WTC11 (cell line): Measurements from ENCODE around the gene ATP8B4. TPM values are rescaled to one million over a fixed set of nuclear protein-coding genes. Genes with fewer than 3 reads are reported as not detected.

Experiments
- ATAC-seq: fragments of 200-7000 bp; cut with Tn5 transposase; 2 replicates; pipeline ENCODE4 v1.10.0; 2021; ENCODE audit warnings: mild to moderate bottlenecking, moderate library complexity
- CTCF ChIA-PET: fragments of 300-600 bp; sonication (Branson Sonifier 250); formaldehyde crosslinking; loops from one replicate; lab custom pipeline; 2021; ENCODE audit warnings: antibody characterized with exemption; lab: Charles Lee
- POLR2A ChIA-PET: fragments of 350-600 bp; sonication (Branson Sonifier 250); formaldehyde crosslinking; loops from one replicate; lab custom pipeline; 2021; ENCODE audit warnings: antibody characterized with exemption; lab: Charles Lee
- DNase-seq: peaks from one replicate; pipeline ENCODE4 v3.0.0; 2021; ENCODE audit warnings: low spot score
- H3K27ac Mint-ChIP-seq: 2 replicates; pipeline ENCODE4 v1.8.0; 2021; ENCODE audit warnings: mixed read lengths
- H3K27me3 Mint-ChIP-seq: 2 replicates; pipeline ENCODE4 v1.8.0; 2021; ENCODE audit warnings: low read depth, mild to moderate bottlenecking, moderate library complexity, mixed read lengths
- H3K36me3 Mint-ChIP-seq: 2 replicates; pipeline ENCODE4 v1.8.0; 2021; ENCODE audit warnings: mixed read lengths
- H3K4me1 Mint-ChIP-seq: 2 replicates; pipeline ENCODE4 v1.8.0; 2022; ENCODE audit warnings: mixed read lengths
- H3K4me3 Mint-ChIP-seq: 2 replicates; pipeline ENCODE4 v1.8.0; 2021; ENCODE audit warnings: mild to moderate bottlenecking, moderate library complexity, mixed read lengths
- H3K9me3 Mint-ChIP-seq: 2 replicates; pipeline ENCODE4 v1.8.0; 2021; ENCODE audit warnings: mixed read lengths
- ATF6 ChIP-seq: sonication (generic); formaldehyde crosslinking; IDR thresholded peaks from 2 replicates; pipeline ENCODE4 v1.8.1; 2023; ENCODE audit warnings: mild to moderate bottlenecking, missing genetic modification reagents
- CREM ChIP-seq: sonication (generic); formaldehyde crosslinking; IDR thresholded peaks from 2 replicates; pipeline ENCODE4 v1.8.1; 2022; ENCODE audit warnings: mild to moderate bottlenecking, missing genetic modification reagents, moderate library complexity
- EMX1 ChIP-seq: fragments of 250-450 bp; sonication (Bioruptor Pico); IDR thresholded peaks from 2 replicates; pipeline ENCODE4 v1.8.0; 2021; ENCODE audit warnings: mild to moderate bottlenecking
- ETV6 ChIP-seq: sonication (generic); formaldehyde crosslinking; IDR thresholded peaks from 2 replicates; pipeline ENCODE4 v1.8.1; 2022; ENCODE audit warnings: mild to moderate bottlenecking, missing genetic modification reagents
- IRF2 ChIP-seq: sonication (generic); formaldehyde crosslinking; IDR thresholded peaks from 2 replicates; pipeline ENCODE4 v1.8.0; 2022; ENCODE audit warnings: low read depth, missing genetic modification reagents, borderline replicate concordance
- JUN ChIP-seq: sonication (generic); formaldehyde crosslinking; IDR thresholded peaks from 2 replicates; pipeline ENCODE4 v1.8.0; 2023; ENCODE audit warnings: mild to moderate bottlenecking, missing genetic modification reagents
- MXD4 ChIP-seq: fragments of 250-450 bp; sonication (Bioruptor Pico); IDR thresholded peaks from 2 replicates; pipeline ENCODE4 v1.8.0; 2021; ENCODE audit warnings: mild to moderate bottlenecking, moderate library complexity, borderline replicate concordance
- SMAD4 ChIP-seq: sonication (generic); formaldehyde crosslinking; IDR thresholded peaks from 2 replicates; pipeline ENCODE4 v1.8.0; 2022; ENCODE audit warnings: mild to moderate bottlenecking, missing genetic modification reagents
- SOX15 ChIP-seq: fragments of 250-450 bp; sonication (Bioruptor Pico); IDR thresholded peaks from 2 replicates; pipeline ENCODE4 v1.9.0; 2021; ENCODE audit warnings: mild to moderate bottlenecking
- SP1 ChIP-seq: sonication (generic); formaldehyde crosslinking; conservative IDR thresholded peaks from 2 replicates; pipeline ENCODE4 v1.8.1; 2022; ENCODE audit warnings: missing genetic modification reagents
- TEAD1 ChIP-seq: sonication (generic); formaldehyde crosslinking; IDR thresholded peaks from 2 replicates; pipeline ENCODE4 v1.8.0; 2022; ENCODE audit warnings: mild to moderate bottlenecking, missing genetic modification reagents
- TP53 ChIP-seq: sonication (generic); formaldehyde crosslinking; IDR thresholded peaks from 2 replicates; pipeline ENCODE4 v1.8.1; 2023; ENCODE audit warnings: mild to moderate bottlenecking, missing genetic modification reagents
- USF2 ChIP-seq: sonication (generic); formaldehyde crosslinking; IDR thresholded peaks from 2 replicates; pipeline ENCODE4 v1.8.1; 2023; ENCODE audit warnings: mild to moderate bottlenecking, missing genetic modification reagents, moderate library complexity
- ZNF219 ChIP-seq: sonication (generic); formaldehyde crosslinking; IDR thresholded peaks from 2 replicates; pipeline ENCODE4 v1.8.0; 2023; ENCODE audit warnings: missing genetic modification reagents, mild to moderate bottlenecking, borderline replicate concordance
- ZNF281 ChIP-seq: sonication (generic); formaldehyde crosslinking; IDR thresholded peaks from 2 replicates; pipeline ENCODE4 v1.8.0; 2023; ENCODE audit warnings: mild to moderate bottlenecking, missing genetic modification reagents
- ZNF317 ChIP-seq: sonication (generic); formaldehyde crosslinking; IDR thresholded peaks from 2 replicates; pipeline ENCODE4 v1.8.1; 2023; ENCODE audit warnings: low read depth, mild to moderate bottlenecking, moderate library complexity, missing genetic modification reagents, borderline replicate concordance
- ZNF416 ChIP-seq: fragments of 250-450 bp; sonication (Bioruptor Pico); IDR thresholded peaks from 2 replicates; pipeline ENCODE4 v1.9.0; 2021; ENCODE audit warnings: mild to moderate bottlenecking, inconsistent platforms
- ZNF423 ChIP-seq: fragments of 250-450 bp; sonication (Bioruptor Pico); IDR thresholded peaks from 2 replicates; pipeline ENCODE4 v2.1.2; 2022; ENCODE audit warnings: mild to moderate bottlenecking, moderate library complexity
- ZNF532 ChIP-seq: fragments of 250-450 bp; sonication (Bioruptor Pico); IDR thresholded peaks from 2 replicates; pipeline ENCODE4 v1.9.0; 2021; ENCODE audit warnings: mild to moderate bottlenecking, borderline replicate concordance
- total RNA-seq: library from RNA; stranded (reverse); gene quantifications from 3 replicates; pipeline ENCODE4 v1.2.3, GENCODE V29; 2021

Gene ATP8B4
- total RNA-seq, 1 experiment from 2014 or later, result 0.37 TPM

GRCh38 chr15:50017522-50017921 is 101.5 kb downstream of the ATP8B4 start:
- POLR2A ChIA-PET, result no interaction called here
- no peak for ATAC-seq
- no peaks in the 10 kb centered on the region for H3K27me3 Mint-ChIP-seq
- no peak overlapping the region for H3K4me3 Mint-ChIP-seq
- CTCF ChIA-PET, result no interaction called here
- H3K9me3 Mint-ChIP-seq, result no peaks in the 10 kb centered on the region
- no peak overlapping the region for H3K27ac Mint-ChIP-seq
- TF ChIP-seq SP1 (CRISPR knock-in tag), result no peak
- no peak for TF ChIP-seq IRF2 (CRISPR knock-in tag)
- TF ChIP-seq ZNF416 (CRISPR knock-in tag), result no peak
- TF ChIP-seq USF2 (CRISPR knock-in tag), result no peak
- TF ChIP-seq CREM (CRISPR knock-in tag), result no peak
- TF ChIP-seq ZNF219 (CRISPR knock-in tag), result no peak
- TF ChIP-seq MXD4 (CRISPR knock-in tag), result no peak
- no peak for TF ChIP-seq ATF6 (CRISPR knock-in tag)
- no peak for TF ChIP-seq ETV6 (CRISPR knock-in tag)
- no peak for TF ChIP-seq JUN (CRISPR knock-in tag)
- TF ChIP-seq TP53, result no peak
- TF ChIP-seq ZNF281 (CRISPR knock-in tag), result no peak
- TF ChIP-seq ZNF317 (CRISPR knock-in tag), result no peak
- TF ChIP-seq, all 79 proteins: peak for 0
- Mint-ChIP-seq H3K36me3 (no peaks in the 10 kb centered on the region), H3K4me1 (no peaks in the 10 kb centered on the region)
- no peak for DNase-seq

GRCh38 chr15:50016951-50017350 is 102.1 kb downstream of the ATP8B4 start:
- Mint-ChIP-seq H3K4me3 (no peak overlapping the region), H3K27ac (no peak overlapping the region), H3K27me3 (no peaks in the 10 kb centered on the region), H3K4me1 (no peaks in the 10 kb centered on the region), H3K9me3 (no peaks in the 10 kb centered on the region), H3K36me3 (no peaks in the 10 kb centered on the region)
- TF ChIP-seq SMAD4 (CRISPR knock-in tag) (no peak), ZNF532 (CRISPR knock-in tag) (no peak), EMX1 (no peak), TEAD1 (CRISPR knock-in tag) (no peak), ZNF423 (CRISPR knock-in tag) (no peak), JUN (CRISPR knock-in tag) (no peak), SOX15 (CRISPR knock-in tag) (no peak)
- CTCF ChIA-PET, result interaction anchor here (0.9 to 1.5 kb wide), 3 partner anchors 14 to 140 kb away, joined by 3 to 5 read pairs (median 4); no protein-coding TSS in a partner anchor
- DNase-seq (no peak), ATAC-seq (no peak)
- POLR2A ChIA-PET, result no interaction called here
